Stimulated activated CD8-positive, alpha-beta memory T cell treated with anti-CD3 and anti-CD28 coated beads, Interleukin-4, amount 100 ng/mL, for 4 hours (primary cell): Measurements from ENCODE around the gene JMJD7.
"Not testable (repeated sequence)": the region's sequence is repeated elsewhere in the genome, so short reads cannot be mapped to it uniquely, and the experiment has no call there.

ENCODE experiments used
- DNase-seq, 2 donors: peaks; one replicate each; pipeline ENCODE4 v3.0.0-alpha.2; 2020; ENCODE audit warnings: low read depth in 2 of 2, low spot score in 1 of 2

Gene JMJD7

DNA sequence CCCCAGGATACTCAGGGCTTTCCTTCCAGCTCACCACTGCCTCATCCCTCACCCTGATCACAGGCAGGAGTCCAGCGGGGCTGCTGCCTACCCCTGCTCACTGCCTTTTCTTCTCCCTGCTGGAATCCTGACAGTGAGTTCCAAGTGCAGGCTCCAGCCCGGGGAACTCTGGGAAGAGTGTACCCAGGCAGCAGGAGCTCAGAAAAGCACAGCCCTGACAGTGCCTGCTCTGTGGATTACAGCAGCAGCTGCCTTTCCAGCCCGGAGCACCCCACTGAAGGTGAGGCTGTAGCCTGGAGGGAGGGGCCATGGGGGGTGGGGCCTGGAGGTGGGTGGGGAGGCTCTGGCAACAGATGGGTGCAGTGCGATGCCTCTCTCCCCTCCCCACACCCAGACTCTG is 6.1 kb upstream of the JMJD7 start:
- DNase-seq = no peak

- DNase-seq = no peak
Measured at GRCh38 chr15:41822471-41822870, 5.4 kb upstream of the JMJD7 start.

- DNase-seq = no peak
Measured at GRCh38 chr15:41822957-41823356, 4.9 kb upstream of the JMJD7 start.

GRCh38 chr15:41823502-41823901 is 4.4 kb upstream of the JMJD7 start:
- DNase-seq = no peak

DNA sequence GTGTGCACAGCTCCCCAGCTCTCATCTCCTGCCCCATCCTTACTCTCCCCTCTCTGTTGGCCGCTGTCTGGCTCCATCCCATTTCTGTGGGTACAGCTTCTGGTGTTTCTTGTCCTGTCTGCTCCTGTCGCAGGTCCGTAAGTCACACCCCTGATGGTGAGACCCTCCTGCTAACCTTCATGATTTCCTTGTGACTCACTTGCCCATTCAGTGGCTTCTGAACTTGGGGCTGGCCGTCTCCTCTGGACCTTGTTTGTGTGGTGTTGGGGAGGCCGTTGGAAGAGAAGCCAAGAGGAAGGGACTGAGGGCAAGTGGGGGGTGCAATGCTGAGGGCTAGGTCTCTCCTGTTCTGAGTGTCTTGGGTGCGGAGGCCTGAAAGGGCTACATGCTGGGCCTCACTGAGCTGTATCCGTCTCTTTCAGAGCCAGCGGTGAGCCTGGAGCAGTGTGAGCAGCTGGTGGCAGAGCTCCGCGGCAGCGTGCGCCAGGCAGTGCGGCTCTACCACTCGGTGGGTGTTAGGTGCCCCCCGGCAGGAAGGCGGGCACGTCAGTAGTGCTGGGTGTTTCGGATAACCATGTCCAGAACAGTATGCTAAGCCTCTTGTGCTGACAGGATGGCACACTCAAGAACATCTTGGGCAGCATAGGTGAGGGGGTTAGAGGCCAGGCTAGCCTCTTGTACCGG is 3.7 kb upstream of the JMJD7 start:
- no peak for DNase-seq

- DNase-seq = no peak
Measured at GRCh38 chr15:41825145-41825544, 2.7 kb upstream of the JMJD7 start.

GRCh38 chr15:41825572-41826535 is 2.0 kb upstream of the JMJD7 start:
- DNase-seq = no peak

DNA sequence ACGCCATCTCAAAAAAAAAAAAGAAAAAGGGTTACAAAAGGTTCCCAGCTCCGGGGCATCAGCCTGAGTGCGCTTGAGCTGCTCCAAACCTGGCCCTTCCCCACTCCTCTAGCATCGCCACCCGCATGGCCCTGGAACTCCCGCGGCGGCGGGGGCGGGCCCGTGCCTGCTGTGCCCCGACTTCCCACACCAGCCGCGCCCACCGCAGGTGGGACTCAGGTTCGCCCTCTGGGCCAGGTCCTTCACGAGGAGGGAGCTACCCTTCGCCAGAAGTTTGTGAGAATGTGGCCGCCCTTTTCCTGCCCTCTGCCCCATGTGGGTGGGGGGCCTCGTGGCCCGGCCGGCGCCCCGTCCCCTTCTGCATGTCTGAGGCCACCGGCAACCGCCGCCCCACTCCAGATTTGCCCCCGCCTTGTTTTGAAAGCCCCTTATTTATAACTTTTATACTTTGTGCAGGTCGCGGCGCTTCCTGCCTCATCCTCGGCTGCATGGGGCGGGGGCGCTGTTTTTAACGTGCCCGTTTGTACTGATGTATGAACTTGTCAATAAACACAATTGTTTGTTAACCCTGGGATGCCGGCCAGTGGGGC is 507 bp upstream of the JMJD7 start:
- peak in 1 of 2 donors; percentile 5 for DNase-seq

- no peak for DNase-seq
Measured at GRCh38 chr15:41828807-41829141, 882 bp downstream of the JMJD7 start.

GRCh38 chr15:41829959-41830646 is 2.2 kb downstream of the JMJD7 start:
- no peak for DNase-seq

DNA sequence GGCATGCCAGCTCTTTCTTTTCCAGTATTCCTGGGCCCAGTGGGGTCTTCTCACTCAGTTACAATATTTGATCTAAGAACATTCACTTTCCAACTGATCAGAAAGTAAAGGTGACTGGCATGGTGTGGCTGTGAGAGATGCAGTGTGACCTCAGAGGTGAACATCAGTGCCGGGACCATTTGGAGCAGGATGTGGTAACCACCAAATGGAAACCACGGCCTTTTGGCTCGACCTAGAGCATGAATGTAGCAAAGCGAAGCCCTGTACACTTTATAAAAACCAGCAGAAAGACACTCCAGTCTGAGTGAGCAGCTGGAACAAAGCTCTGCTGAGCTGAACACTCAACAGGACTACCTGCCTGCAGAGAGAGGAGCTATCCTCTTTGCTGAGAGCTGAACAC is 3.4 kb downstream of the JMJD7 start:
- DNase-seq = not testable (repeated sequence)

DNA sequence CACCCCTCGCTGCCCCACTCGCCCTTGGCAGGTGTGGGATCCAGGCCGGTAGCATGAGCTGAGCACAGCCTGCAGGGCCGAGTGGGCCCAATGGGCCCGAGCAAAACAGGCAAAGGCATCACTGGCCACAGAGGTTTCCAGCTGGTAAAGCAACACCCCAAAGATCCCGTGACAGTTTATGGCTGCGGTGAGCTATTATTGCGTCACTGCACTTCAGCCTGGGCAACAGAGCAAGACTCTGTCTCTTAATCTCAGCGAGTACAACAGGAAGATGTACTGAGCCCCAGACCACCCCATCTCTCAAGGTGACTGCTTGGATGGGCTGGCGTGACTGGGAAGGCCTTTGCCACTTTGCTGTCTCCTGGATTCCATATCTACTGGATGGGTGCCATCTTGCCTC is 4.3 kb downstream of the JMJD7 start:
- DNase-seq = no peak

- DNase-seq = no peak
Measured at GRCh38 chr15:41832875-41833274, 5.0 kb downstream of the JMJD7 start.

DNA sequence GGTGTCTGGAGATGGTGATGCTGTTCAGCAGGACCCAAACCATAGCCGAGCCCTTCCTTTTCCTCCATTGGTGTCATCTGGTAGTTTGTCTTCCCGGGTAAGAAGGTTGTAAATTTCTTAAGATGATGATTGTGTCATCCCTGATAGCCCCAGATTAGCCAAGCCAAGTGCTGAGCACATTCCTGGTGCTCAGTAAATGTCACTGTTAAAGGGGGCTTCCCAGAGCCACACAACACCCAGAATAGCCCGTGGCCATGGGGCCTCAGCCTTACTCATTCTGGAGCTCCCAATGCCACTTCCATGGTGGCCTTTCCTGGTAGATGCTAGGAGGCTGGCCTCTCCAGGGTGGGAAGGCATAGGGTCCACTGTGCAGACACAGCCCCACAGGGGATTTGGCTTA is 6.2 kb downstream of the JMJD7 start:
- no peak for DNase-seq

- no peak for DNase-seq
Measured at GRCh38 chr15:41836073-41836472, 8.2 kb downstream of the JMJD7 start.

DNA sequence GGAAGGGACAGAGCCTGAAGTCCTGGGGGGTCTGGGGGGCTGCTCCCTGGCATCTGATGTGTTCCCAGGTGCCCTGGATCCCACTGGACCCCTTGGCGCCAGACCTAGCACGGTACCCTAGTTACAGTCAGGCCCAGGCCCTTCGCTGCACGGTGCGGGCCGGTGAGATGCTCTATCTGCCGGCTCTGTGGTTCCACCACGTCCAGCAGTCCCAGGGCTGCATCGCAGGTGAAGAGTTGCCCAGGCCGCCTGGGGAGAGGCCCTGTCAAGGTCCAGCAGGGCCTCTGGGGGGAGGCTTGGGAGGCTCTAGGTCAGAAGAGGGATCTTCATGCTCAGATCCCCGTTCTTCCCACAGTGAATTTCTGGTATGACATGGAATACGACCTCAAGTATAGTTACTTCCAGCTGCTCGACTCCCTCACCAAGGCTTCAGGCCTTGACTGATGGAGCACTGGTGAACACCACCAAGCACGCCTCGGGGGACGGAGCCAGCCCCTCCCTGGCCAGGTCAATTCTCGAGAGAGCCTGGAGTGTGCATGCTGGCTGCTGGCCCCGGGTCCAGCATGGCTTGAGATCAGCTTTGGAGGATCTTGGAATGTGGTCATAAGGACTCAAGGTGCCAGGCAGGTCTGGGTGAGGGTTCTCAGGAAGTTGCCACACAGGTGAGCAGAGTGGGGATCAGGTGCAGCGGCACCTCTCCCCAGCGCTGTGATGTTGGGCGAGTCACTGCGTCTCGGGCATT is 9.0 kb downstream of the JMJD7 start:
- DNase-seq = no peak

GRCh38 chr15:41838400-41838897 is 10.6 kb downstream of the JMJD7 start, which contains the start of gene PLA2G4B:
Gene PLA2G4B (plus strand): TSS chr15:41838847. CDS start chr15:41838914, 67 bp downstream.
- DNase-seq = no peak

DNA sequence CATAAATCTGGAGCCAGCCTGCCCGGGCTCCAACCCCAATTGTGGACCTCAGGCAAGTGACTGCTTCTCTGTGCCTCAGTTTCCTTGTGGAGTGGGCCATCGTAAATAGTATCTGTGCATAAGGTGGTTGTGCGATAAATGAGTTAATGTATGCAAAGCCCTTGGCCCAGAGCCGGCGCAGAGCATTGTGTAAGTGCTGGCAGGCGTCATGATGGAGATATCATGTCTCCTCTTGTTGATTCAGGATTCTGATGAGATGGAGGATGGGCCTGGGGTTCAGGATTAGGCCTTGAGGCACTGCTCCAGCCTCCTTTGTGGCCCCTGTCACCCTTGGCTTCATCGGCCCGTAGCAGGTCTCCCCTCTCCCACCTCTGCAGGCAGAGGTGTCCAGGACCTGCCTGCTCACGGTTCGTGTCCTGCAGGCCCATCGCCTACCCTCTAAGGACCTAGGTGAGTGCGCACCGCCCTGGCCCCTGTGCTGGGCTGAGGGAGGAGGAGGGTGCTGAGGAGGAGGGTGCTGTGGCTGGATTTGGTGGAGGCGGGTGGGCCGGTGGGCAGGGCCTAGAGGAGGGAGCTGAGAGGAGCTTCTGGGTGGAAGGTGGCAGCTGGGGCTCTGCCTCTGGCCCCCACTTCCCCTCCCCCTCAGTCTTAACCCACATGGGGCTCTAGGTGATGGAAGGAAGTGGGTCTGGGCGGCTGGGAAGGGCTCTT is 12.0 kb downstream of the JMJD7 start:
- no peak for DNase-seq

DNA sequence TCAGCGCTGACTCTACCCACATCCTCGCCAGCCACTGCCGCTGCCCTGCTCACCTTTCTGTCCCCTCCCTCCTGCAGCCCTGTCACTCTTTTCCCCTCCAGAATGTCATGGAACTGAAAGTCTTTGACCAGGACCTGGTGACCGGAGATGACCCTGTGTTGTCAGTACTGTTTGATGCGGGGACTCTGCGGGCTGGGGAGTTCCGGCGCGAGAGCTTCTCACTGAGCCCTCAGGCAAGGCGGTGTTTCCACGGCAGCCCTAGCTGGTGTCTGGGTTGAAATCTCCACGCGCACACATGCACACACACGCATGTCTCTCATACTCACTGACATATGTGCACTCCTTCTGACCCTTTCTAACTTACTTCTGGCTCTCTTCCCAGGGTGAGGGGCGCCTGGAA is 12.8 kb downstream of the JMJD7 start:
- DNase-seq = no peak

GRCh38 chr15:41841131-41841530 is 13.2 kb downstream of the JMJD7 start:
- no peak for DNase-seq
